MM.1S (cell line): ENCODE measurements around the gene ABTB2.

Experiments used
- EZH2 ChIP-seq: fragments of 300-600 bp; sonication (generic); optimal IDR thresholded peaks from 2 replicates; pipeline ENCODE3; 2017; ENCODE audit warnings: low read depth, mild to moderate bottlenecking, antibody characterized with exemption, low read length, mixed read lengths
- EZH2phosphoT487 ChIP-seq: fragments of 300-600 bp; sonication (generic); IDR thresholded peaks from 2 replicates; pipeline ENCODE4 v1.6.1; 2018; ENCODE audit warnings: antibody characterized with exemption, low read length
- TF ChIP-seq, protein P1 (sequence below): fragments of 300-600 bp; sonication (generic); IDR thresholded peaks from 2 replicates; pipeline ENCODE4 v1.5.1; 2016; ENCODE audit warnings: antibody characterized with exemption, low read length, mixed read lengths

DNA sequence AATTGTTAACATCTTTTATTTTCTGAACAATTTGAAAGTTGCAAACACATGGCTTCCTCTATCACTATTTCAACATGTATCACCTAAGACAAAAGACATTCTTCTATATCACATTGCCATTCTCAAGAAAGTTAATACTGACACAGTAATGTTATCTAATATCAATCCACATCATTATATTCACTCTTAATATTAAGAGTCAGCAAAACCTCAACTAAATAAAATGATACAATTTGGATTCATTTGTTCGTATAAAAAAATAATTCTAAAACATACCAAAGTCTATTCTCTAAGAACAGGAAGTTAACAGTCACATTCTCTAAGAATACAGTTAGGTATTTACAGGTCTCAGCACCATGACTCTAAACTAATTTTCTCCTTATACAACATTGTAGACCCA lies 52.0 kb downstream of the ABTB2 start:
- TF ChIP-seq, protein P1, sequence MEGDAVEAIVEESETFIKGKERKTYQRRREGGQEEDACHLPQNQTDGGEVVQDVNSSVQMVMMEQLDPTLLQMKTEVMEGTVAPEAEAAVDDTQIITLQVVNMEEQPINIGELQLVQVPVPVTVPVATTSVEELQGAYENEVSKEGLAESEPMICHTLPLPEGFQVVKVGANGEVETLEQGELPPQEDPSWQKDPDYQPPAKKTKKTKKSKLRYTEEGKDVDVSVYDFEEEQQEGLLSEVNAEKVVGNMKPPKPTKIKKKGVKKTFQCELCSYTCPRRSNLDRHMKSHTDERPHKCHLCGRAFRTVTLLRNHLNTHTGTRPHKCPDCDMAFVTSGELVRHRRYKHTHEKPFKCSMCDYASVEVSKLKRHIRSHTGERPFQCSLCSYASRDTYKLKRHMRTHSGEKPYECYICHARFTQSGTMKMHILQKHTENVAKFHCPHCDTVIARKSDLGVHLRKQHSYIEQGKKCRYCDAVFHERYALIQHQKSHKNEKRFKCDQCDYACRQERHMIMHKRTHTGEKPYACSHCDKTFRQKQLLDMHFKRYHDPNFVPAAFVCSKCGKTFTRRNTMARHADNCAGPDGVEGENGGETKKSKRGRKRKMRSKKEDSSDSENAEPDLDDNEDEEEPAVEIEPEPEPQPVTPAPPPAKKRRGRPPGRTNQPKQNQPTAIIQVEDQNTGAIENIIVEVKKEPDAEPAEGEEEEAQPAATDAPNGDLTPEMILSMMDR = no peak
- TF ChIP-seq EZH2 = no peak
- TF ChIP-seq EZH2phosphoT487 = no peak
